ENCODE measurements around the gene WDR74.

WDR74 gene

GRCh38 chr11:62794201-62794775, 45.1 kb downstream of the WDR74 start:
- no peak overlapping the region for H3K27ac ChIP-seq (ENCODE audit: low read depth, low read length)
- H3K4me3 ChIP-seq (ENCODE audit: low read length): no peak overlapping the region
- peaks cover 9% of the 10 kb centered on the region for H3K4me1 ChIP-seq (ENCODE audit: control insufficient read depth, insufficient read depth, low read length)
- H3K36me3 ChIP-seq (ENCODE audit: control insufficient read depth, insufficient read depth, low read length): peaks cover 50% of the 10 kb centered on the region
- no peaks in the 10 kb centered on the region for H3K27me3 ChIP-seq (ENCODE audit: control insufficient read depth, insufficient read depth, low read length)
- H3K9ac ChIP-seq (ENCODE audit: low read length): no peak overlapping the region

- peak overlapping the region; percentile 82 for H3K27ac ChIP-seq (ENCODE audit: low read depth, low read length)
- H3K4me1 ChIP-seq (ENCODE audit: control insufficient read depth, insufficient read depth, low read length): peaks cover 9% of the 10 kb centered on the region
- peaks cover 40% of the 10 kb centered on the region for H3K36me3 ChIP-seq (ENCODE audit: control insufficient read depth, insufficient read depth, low read length)
- H3K4me3 ChIP-seq (ENCODE audit: low read length): peak overlapping the region; percentile 97
- no peaks in the 10 kb centered on the region for H3K27me3 ChIP-seq (ENCODE audit: control insufficient read depth, insufficient read depth, low read length)
- H3K9ac ChIP-seq (ENCODE audit: low read length): no peak overlapping the region
These were observed 47.2 kb downstream of the WDR74 start for GRCh38 chr11:62792202-62792575.

DNA sequence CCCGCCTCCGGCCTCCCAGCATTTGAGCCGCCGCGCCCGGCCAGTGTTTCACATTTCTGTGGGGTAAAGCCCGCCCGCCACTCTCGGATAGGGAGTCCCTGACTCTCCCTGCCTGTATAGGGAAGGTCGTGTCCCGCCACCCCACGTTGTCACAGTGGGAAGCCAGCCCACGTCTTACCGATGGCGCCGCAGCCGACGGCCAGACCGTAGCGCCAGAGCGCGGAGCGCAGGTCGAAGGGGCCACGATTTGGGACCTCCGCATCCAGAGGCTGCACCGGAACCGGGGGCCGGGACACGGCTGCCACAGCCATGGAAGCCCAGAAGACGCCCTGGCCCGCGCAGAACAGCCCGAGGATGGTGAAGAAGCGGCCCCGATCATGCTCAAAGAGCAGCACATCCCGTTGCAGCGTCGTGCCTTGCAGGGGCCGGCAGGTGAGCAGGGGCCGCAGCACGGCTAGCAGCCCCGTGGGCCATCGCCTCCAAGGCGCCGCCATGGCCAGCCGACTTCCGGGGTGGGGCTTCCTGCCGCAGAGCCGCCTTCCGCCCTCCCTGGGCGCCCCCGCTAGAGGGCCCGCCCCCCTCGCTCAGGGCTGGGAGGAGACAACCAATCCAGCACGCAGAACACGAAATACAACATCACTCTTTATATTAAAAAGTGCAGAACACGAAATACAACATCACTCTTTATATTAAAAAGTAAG, 47.7 kb downstream of the WDR74 start, which contains the start of gene TMEM223:
TSS of gene TMEM223 (minus strand) at position 506 of the 701 bp plus-strand sequence. CDS start at position 494, 12 bp downstream.
- H3K36me3 ChIP-seq (ENCODE audit: control insufficient read depth, insufficient read depth, low read length): peaks cover 35% of the 10 kb centered on the region
- H3K4me1 ChIP-seq (ENCODE audit: control insufficient read depth, insufficient read depth, low read length): peaks cover 9% of the 10 kb centered on the region
- H3K27ac ChIP-seq (ENCODE audit: low read depth, low read length): peak within 1 kb of the TSS; percentile 82
- peak within 1 kb of the TSS; percentile 97 for H3K4me3 ChIP-seq (ENCODE audit: low read length)
- peak within 1 kb of the TSS; percentile 83 for H3K9ac ChIP-seq (ENCODE audit: low read length)
- no peaks in the 10 kb centered on the region for H3K27me3 ChIP-seq (ENCODE audit: control insufficient read depth, insufficient read depth, low read length)

DNA sequence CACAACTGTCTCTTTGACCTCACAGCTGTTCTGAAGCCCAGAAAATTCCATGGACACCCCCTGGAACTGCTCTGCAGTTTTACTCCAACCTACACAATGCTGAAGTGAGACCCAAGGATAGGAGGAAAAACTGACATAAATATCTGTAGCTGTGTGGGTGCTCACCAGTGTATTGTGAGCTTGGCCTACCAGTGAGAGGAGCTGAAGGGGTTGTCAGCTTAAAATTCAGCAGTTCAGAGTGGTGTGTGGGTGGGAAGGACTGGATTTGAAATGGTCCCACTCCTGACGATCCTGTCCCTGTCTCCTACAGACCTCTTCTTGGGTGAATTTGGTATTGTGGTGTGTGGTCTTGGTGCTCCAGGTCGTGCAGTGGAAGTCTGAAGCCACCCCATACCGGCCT, 49.8 kb downstream of the WDR74 start:
- no peak overlapping the region for H3K4me3 ChIP-seq (ENCODE audit: low read length)
- peaks cover 15% of the 10 kb centered on the region for H3K4me1 ChIP-seq (ENCODE audit: control insufficient read depth, insufficient read depth, low read length)
- H3K27ac ChIP-seq (ENCODE audit: low read depth, low read length): no peak overlapping the region
- no peak overlapping the region for H3K9ac ChIP-seq (ENCODE audit: low read length)
- H3K36me3 ChIP-seq (ENCODE audit: control insufficient read depth, insufficient read depth, low read length): peaks cover 18% of the 10 kb centered on the region
- H3K27me3 ChIP-seq (ENCODE audit: control insufficient read depth, insufficient read depth, low read length): no peaks in the 10 kb centered on the region

GRCh38 chr11:62788991-62789390, 50.4 kb downstream of the WDR74 start:
- Histone ChIP-seq H3K4me3 (ENCODE audit: low read length) (no peak overlapping the region), H3K27me3 (ENCODE audit: control insufficient read depth, insufficient read depth, low read length) (no peaks in the 10 kb centered on the region), H3K4me1 (ENCODE audit: control insufficient read depth, insufficient read depth, low read length) (peaks cover 15% of the 10 kb centered on the region), H3K9ac (ENCODE audit: low read length) (no peak overlapping the region), H3K36me3 (ENCODE audit: control insufficient read depth, insufficient read depth, low read length) (peaks cover 17% of the 10 kb centered on the region), H3K27ac (ENCODE audit: low read depth, low read length) (no peak overlapping the region)

- H3K27me3 ChIP-seq (ENCODE audit: control insufficient read depth, insufficient read depth, low read length): no peaks in the 10 kb centered on the region
- H3K4me1 ChIP-seq (ENCODE audit: control insufficient read depth, insufficient read depth, low read length): peaks cover 11% of the 10 kb centered on the region
- peak within 1 kb of the TSS; percentile 99 for H3K9ac ChIP-seq (ENCODE audit: low read length)
- H3K4me3 ChIP-seq (ENCODE audit: low read length): peak within 1 kb of the TSS; percentile 100
- H3K27ac ChIP-seq (ENCODE audit: low read depth, low read length): peak within 1 kb of the TSS; percentile 89
- peaks cover 15% of the 10 kb centered on the region for H3K36me3 ChIP-seq (ENCODE audit: control insufficient read depth, insufficient read depth, low read length)
These were observed 52.2 kb downstream of the WDR74 start, which contains the start of gene TMEM179B for GRCh38 chr11:62787005-62787759. TSS of gene TMEM179B (plus strand) at chr11:62787402. CDS start at chr11:62787432, 30 bp downstream.

GRCh38 chr11:62786318-62787004, 52.9 kb downstream of the WDR74 start:
- Histone ChIP-seq H3K4me1 (ENCODE audit: control insufficient read depth, insufficient read depth, low read length) (peaks cover 9% of the 10 kb centered on the region), H3K36me3 (ENCODE audit: control insufficient read depth, insufficient read depth, low read length) (peaks cover 20% of the 10 kb centered on the region), H3K4me3 (ENCODE audit: low read length) (peak overlapping the region; percentile 100), H3K9ac (ENCODE audit: low read length) (peak overlapping the region; percentile 68), H3K27ac (ENCODE audit: low read depth, low read length) (peak overlapping the region; percentile 89), H3K27me3 (ENCODE audit: control insufficient read depth, insufficient read depth, low read length) (no peaks in the 10 kb centered on the region)
